Activated T-helper 2 cell treated with anti-CD3 and anti-CD28 coated beads, Interferon-gamma antibody, Interleukin-2, Interleukin-4, amounts not matched to agents 10 μg/mL and 5 μg/mL and 100 μg/mL, durations not matched to agents 14 hours and 24 hours and 36 hours (primary cell): ENCODE measurements around the gene LRRC46. TPM values are rescaled to one million over a fixed set of nuclear protein-coding genes. Genes with fewer than 3 reads are reported as not detected.

Experiments used
- DNase-seq: peaks from one replicate; pipeline ENCODE4 v3.0.0; 2021; ENCODE audit warnings: low spot score
- H3K27ac Mint-ChIP-seq: one replicate; pipeline ENCODE4 v1.8.0; 2021; ENCODE audit warnings: mixed read lengths
- H3K27me3 Mint-ChIP-seq: one replicate; pipeline ENCODE4 v1.8.0; 2021; ENCODE audit warnings: low read depth, mixed read lengths
- H3K36me3 Mint-ChIP-seq: one replicate; pipeline ENCODE4 v1.8.0; 2021; ENCODE audit warnings: low read depth, mixed read lengths
- H3K4me1 Mint-ChIP-seq: one replicate; pipeline ENCODE4 v1.8.0; 2021; ENCODE audit warnings: low read depth, mixed read lengths
- H3K4me3 Mint-ChIP-seq: one replicate; pipeline ENCODE4 v1.8.0; 2021; ENCODE audit warnings: low read depth, mild to moderate bottlenecking, moderate library complexity, mixed read lengths
- H3K9me3 Mint-ChIP-seq: one replicate; pipeline ENCODE4 v1.8.0; 2021; ENCODE audit warnings: mixed read lengths
- intact Hi-C: fragments of 100-400 bp; cut with micrococcal nuclease; formaldehyde crosslinking; loops from one replicate; pipeline ENCODE4 v1.15.1; 2023
- total RNA-seq: library from RNA; stranded (reverse); gene quantifications from 2 replicates; pipeline ENCODE4 v1.2.3, GENCODE V29; 2022

LRRC46 gene
- total RNA-seq, 1 donor from 2014 or later = 0.64 TPM

DNA sequence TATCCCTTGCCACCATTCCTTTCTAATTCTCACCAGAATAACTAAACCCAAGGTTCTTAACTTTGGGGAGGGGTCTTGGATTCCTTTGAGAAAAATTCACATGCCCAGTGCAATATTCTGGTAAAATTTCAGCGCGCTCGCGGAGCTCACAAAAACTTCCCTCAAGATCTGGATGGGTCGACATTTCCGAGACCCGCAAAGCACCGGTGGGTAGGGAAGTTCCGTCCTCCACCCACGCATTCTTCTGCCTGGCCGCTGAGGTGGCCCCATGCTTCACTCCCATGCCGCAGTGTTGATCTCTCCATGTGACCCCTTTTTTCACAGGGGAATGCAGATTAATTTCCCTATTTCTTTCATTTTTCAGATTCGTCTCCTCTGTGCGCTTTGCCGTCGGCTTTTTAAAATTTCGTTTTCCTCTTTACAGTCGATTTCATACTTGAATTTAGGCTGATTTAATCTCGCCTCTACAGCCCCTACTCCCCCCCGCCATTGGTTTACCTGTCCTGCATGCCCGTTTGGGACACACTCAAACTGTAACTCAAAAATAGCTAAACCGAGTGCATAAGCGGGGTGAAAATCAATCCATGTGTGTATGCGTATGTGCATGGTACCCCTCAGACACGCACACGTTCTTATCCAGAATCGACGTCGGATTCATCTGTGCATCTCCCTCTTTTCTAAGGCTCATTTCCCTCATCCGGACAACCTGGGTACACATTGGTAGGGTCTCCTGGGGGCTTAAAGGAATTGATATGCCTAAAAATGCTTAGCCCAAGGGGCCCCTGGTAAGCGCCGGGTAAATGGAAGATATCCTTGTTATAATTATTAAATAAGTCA, 20.9 kb downstream of the LRRC46 start:
- H3K27me3 Mint-ChIP-seq = peaks cover 85% of the 10 kb centered on the region
- H3K4me3 Mint-ChIP-seq = no peak overlapping the region
- H3K4me1 Mint-ChIP-seq = peaks cover 21% of the 10 kb centered on the region
- intact Hi-C loops = no loop called here
- H3K9me3 Mint-ChIP-seq = no peaks in the 10 kb centered on the region
- H3K27ac Mint-ChIP-seq = no peak overlapping the region
- DNase-seq = no peak
- H3K36me3 Mint-ChIP-seq = no peaks in the 10 kb centered on the region

DNA sequence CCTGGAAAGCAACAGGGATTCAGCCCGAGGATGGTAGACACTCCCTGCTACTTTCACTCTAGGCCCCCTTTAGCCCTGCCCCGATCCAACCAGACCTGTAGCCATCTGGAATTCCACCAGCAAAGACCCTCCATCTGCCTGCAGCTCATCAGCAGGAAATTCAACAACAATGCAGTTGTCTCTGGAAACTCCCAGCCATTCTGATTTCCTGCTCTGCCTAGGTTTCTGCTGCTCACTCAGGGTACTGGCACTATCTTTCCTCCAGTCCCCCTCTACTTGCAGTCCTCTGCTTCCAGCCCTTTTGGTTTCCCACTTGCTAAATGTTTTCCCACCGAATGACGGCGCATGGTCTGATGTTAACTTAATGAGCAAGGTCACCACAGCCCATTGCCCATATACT, 22.1 kb downstream of the LRRC46 start:
- Mint-ChIP-seq H3K27me3 (peaks cover 85% of the 10 kb centered on the region), H3K4me1 (peaks cover 21% of the 10 kb centered on the region)

DNA sequence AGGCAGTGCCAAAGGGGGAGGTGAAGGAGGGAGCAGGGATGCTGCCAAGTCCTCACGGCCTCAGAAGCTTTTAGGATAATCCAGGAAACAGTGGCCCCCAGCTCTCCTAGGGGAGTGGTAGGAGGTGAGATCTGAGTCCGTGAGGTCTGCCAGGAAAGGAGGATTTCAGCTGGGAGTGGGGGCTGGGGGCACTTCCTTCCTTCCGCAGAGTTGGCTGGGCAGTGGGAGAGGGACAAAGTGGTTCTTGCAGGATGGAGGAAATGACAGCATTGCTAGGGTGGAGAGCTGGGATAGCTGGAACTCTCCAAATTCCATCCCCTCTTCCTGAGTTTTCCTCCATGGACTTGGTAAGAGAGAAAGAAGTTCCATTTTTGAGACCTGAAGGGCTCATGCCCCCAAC, 24.3 kb downstream of the LRRC46 start:
- Mint-ChIP-seq H3K9me3 (no peaks in the 10 kb centered on the region), H3K27ac (no peak overlapping the region), H3K4me1 (peaks cover 15% of the 10 kb centered on the region), H3K36me3 (no peaks in the 10 kb centered on the region), H3K4me3 (no peak overlapping the region), H3K27me3 (peaks cover 74% of the 10 kb centered on the region)
- DNase-seq = no peak
- intact Hi-C loops = no loop called here

More for the DNA sequence above, 22.1 kb downstream of the LRRC46 start:
- DNase-seq = no peak
- H3K4me3 Mint-ChIP-seq = no peak overlapping the region
- intact Hi-C loops = no loop called here
- H3K36me3 Mint-ChIP-seq = no peaks in the 10 kb centered on the region
- H3K27ac Mint-ChIP-seq = no peak overlapping the region
- no peaks in the 10 kb centered on the region for H3K9me3 Mint-ChIP-seq

DNA sequence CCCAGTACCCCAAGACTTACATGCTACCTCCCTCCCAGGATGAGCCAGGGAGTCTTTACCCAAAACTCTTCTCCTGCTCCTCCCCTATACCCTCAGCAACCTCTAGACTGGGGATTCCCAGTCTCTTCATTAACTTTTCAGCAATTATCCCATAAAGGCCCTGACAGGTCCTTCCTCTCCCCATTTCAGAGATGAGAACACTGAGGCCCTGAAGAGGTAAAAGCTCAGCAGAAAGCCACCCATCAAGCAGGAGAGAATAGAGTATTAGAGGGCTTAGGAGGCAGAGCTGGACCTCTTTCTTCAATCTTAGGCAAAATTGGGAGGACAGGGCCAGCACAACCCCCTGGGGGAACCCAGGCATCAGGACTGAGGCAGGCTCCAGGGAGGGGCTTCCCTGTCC, 25.4 kb downstream of the LRRC46 start:
- Mint-ChIP-seq H3K4me3 (no peak overlapping the region), H3K27ac (no peak overlapping the region), H3K4me1 (peaks cover 12% of the 10 kb centered on the region), H3K9me3 (no peaks in the 10 kb centered on the region), H3K36me3 (no peaks in the 10 kb centered on the region), H3K27me3 (peaks cover 68% of the 10 kb centered on the region)
- no peak for DNase-seq
- intact Hi-C loops = no loop called here

DNA sequence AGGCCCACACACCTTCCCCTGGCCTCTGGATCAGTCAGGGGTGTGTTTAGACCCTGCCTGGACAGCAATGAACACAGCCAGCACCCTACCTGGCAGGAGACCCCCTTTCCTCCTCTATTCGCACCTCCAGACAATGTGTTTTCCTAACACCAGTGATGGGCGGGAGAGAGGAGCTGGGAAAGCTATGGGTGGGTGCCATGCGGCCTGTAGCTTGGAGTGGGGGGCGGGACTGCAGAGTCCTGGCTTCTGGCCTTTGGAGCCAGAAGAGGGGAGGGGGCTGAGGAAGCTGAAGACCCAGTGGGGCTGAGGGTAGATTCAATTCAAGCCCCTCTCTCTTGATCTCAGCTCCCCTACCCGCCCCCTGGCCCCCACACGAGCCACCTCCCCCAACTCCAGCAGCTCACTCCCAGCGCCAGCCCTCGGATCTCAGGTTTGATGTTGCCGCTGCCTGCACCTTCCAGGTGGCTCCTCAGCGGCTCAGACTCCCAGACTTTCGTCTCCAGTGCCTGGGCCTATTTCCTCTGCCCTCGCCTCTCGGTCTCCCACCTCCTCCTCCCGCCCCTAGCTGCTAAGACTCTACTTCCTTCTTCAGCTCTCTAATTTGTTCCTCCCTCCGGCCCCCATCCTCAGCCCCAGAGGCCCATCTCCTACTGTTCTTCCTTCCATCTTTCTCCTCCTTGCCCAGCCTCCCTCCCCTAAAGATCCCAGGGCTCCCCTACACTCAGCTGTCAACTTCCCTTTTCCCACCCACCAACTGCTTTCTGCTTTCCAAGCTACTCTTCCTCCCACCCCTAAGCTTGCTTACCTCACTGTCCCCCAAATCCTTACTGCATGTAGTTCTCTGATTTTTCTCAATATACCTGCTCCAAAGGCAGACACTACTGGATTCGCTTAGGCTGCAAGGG, 26.3 kb downstream of the LRRC46 start:
- DNase-seq = no peak
- intact Hi-C loops = no loop called here
- Mint-ChIP-seq H3K27me3 (peaks cover 58% of the 10 kb centered on the region), H3K9me3 (no peaks in the 10 kb centered on the region), H3K36me3 (no peaks in the 10 kb centered on the region), H3K4me3 (no peak overlapping the region), H3K27ac (no peak overlapping the region), H3K4me1 (peaks cover 4% of the 10 kb centered on the region)

DNA sequence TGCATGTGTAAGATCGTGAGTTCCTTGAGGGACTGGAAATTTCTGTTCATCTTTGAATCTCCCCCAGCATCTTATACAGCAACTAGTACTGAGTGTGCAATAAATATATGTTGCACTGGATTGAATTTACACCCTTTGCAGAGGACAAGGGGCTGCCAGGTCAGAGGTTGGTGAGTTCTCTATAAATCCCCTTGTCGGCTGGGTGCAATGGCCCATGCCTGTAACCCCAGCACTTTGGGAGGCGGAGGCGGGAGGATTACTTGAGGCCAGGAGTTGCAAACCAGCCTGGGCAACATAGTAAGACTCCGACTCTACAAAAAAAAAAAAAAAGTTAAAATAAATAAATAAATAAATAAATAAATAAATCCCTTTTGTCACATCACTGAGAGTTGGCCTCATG, 28.9 kb downstream of the LRRC46 start:
- Mint-ChIP-seq H3K4me1 (peaks cover 9% of the 10 kb centered on the region), H3K27me3 (peaks cover 33% of the 10 kb centered on the region), H3K27ac (no peak overlapping the region), H3K9me3 (no peaks in the 10 kb centered on the region), H3K4me3 (no peak overlapping the region), H3K36me3 (no peaks in the 10 kb centered on the region)
- intact Hi-C loops = no loop called here
- DNase-seq = no peak

DNA sequence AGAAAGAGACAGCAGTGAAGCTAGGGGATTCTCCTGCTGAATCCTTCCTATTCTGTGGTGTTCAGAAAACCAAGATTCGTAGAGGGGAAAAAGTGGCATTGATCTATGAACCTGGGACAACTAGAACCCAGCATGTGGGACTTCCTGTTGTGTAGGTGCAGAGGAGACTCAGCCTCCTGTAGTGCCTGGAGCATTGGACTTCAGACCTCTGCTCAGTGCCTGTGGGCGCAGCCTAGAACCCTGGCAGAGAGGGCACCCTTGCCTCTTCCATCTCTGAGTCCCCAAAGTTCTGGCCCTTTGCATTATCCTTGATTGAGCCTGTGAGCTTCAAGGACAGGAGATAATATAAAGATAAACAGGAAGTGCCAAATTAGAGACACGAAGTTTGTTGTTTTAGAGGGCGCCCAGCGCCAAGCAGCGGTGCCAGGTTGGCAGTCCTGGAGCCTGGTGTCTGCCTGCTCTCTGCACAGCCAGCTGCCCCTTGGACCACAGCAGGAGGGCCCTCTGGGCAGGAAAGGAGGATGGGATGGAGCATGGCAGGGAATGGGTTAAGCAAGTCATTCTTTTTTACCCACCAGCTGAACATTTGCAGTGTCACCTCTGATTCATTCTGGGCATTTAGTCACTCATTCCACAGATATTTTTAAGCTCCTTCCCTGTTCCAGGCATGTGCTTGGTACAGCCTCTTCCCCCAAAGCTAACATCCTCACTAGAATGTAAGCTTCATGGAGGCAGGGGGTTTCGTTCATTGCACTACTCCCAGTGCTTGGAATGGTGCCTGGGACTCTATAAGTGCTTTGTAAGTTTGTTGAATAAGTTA, 31.4 kb downstream of the LRRC46 start:
- intact Hi-C loops = no loop called here
- DNase-seq = no peak
- Mint-ChIP-seq H3K27ac (no peak overlapping the region), H3K4me3 (no peak overlapping the region), H3K4me1 (peaks cover 12% of the 10 kb centered on the region), H3K27me3 (peaks cover 20% of the 10 kb centered on the region), H3K36me3 (no peaks in the 10 kb centered on the region), H3K9me3 (no peaks in the 10 kb centered on the region)

DNA sequence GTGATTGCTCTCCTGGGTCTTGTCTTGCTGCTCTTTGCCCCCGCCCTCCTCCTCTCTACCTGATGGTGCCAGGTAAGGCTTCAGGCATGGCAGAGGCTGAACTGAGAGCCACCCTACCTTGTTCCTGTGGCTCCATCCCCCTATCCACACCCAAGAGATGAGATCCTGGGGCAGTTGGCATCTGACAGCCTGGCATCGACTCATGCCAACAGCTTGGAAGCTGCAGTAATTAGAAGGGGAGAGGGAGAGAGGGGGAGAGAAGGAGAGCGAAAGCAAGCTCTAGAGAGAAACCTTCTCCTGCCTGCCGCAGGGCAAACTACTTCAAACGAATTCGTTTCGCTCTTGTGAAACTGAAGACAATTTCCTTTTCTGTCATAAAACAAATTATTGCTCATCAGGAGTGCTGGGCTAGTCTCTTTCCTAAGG, 33.3 kb downstream of the LRRC46 start:
- intact Hi-C loops = no loop called here
- Mint-ChIP-seq H3K27ac (no peak overlapping the region), H3K36me3 (no peaks in the 10 kb centered on the region), H3K4me1 (peaks cover 12% of the 10 kb centered on the region), H3K4me3 (no peak overlapping the region), H3K9me3 (no peaks in the 10 kb centered on the region), H3K27me3 (peaks cover 16% of the 10 kb centered on the region)
- no peak for DNase-seq

DNA sequence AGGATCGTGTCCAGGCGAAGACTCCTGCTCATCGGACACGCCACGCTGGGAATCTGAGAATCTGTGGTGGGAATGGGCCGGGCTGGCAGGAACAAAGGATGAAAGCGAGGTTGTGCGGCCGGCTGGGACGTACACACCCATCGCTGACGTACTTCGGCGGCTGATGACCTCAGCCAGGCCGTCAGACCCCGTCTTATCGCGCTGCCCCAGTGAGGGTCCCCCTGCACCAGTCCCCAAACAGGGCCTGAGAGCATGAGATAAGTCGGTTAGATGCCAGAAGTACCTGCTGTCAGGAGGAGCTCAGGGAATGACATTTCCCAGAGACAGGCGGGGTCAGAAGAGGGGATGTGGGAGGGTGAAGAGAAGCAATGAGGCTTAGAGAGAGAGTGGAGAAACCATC, 35.5 kb downstream of the LRRC46 start:
- H3K9me3 Mint-ChIP-seq = no peaks in the 10 kb centered on the region
- H3K27ac Mint-ChIP-seq = no peak overlapping the region
- DNase-seq = no peak

DNA sequence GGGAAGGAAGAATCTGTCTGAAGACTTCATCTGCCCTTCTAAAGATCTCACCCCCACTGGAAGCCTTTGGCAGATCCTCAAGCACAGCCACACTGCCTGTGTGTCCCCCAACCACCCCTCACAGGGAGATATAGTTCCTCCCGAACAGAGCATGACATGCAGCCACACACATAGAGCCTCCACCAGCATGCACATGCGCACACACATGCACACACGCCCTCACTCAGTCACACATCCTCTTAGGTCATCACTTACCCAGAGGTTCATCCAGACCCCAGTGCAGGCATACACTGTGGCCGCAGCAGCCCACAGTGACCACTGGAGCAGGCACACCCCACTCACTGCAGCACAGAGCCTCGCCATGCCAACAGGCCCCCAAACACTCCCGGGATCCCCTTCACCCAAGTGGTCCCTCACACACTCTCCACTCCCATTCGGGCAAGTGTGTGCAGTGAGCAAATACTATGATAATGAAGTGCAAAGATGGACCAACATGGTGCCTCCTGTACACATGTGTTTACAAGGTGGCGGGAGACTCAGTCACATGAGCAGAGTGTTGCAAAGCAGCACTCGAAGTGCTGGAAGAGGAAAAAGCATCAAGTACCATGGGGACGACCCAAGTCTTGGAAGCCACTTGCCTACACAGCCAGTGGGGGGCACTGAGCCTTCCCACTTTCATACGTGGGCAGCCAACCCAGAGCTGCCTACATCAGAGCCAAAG, 36.5 kb downstream of the LRRC46 start:
- no peaks in the 10 kb centered on the region for H3K9me3 Mint-ChIP-seq
- H3K27ac Mint-ChIP-seq = no peak overlapping the region
- no peaks in the 10 kb centered on the region for H3K36me3 Mint-ChIP-seq
- peaks cover 12% of the 10 kb centered on the region for H3K4me1 Mint-ChIP-seq
- H3K4me3 Mint-ChIP-seq = no peak overlapping the region
- H3K27me3 Mint-ChIP-seq = peaks cover 35% of the 10 kb centered on the region
- DNase-seq = no peak
- intact Hi-C loops = no loop called here

More for the DNA sequence above, 35.5 kb downstream of the LRRC46 start:
- H3K27me3 Mint-ChIP-seq = peaks cover 30% of the 10 kb centered on the region
- no peak overlapping the region for H3K4me3 Mint-ChIP-seq
- peaks cover 12% of the 10 kb centered on the region for H3K4me1 Mint-ChIP-seq
- no peaks in the 10 kb centered on the region for H3K36me3 Mint-ChIP-seq
- intact Hi-C loops = no loop called here

DNA sequence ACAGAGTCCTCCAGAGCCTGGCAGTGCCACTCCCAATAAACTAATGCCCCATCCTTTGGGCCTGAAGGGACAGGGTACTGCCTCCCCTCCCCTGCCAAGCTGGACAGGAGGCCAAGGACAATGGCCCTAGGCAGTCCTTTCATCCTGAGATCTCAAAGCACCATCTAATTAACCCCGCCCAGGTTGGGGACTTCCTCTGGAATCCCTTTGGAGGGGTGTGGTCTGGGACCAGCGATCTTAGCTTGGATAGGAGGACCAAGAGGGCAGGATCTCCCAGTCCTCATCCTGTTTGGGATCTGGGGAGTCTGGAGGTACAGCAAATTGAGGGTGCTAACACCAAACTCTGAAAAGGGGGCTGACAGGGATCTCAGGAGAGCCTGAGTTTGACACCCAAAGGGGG, 37.6 kb downstream of the LRRC46 start:
- intact Hi-C loops = no loop called here
- peaks cover 46% of the 10 kb centered on the region for H3K27me3 Mint-ChIP-seq
- H3K27ac Mint-ChIP-seq = no peak overlapping the region
- H3K36me3 Mint-ChIP-seq = no peaks in the 10 kb centered on the region
- no peak for DNase-seq
- H3K4me3 Mint-ChIP-seq = no peak overlapping the region
- peaks cover 9% of the 10 kb centered on the region for H3K4me1 Mint-ChIP-seq
- no peaks in the 10 kb centered on the region for H3K9me3 Mint-ChIP-seq

DNA sequence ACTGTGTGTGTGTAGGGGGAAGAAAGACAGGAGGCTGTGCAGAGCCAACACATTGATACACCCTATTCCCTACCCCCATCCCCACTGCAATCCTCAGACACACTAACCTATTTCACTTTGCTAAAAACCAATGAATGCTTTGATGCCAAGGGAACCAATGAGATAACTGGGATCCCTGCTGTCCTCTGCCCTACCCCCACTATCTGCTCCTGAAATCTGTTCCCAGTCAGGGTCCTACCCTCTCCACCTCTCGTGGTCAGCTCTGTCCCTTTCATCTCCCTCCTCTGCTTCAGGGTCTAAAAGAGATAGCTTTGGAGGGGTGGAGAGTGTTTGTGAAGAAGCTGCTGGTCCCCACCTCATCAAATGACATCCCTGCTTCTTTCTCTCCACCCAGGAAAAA, 38.6 kb downstream of the LRRC46 start:
- intact Hi-C loops = no loop called here
- Mint-ChIP-seq H3K27ac (no peak overlapping the region), H3K4me3 (no peak overlapping the region), H3K4me1 (peaks cover 6% of the 10 kb centered on the region), H3K9me3 (no peaks in the 10 kb centered on the region), H3K36me3 (no peaks in the 10 kb centered on the region), H3K27me3 (peaks cover 52% of the 10 kb centered on the region)
- DNase-seq = no peak
